DMS53 (cell line): ENCODE data around the gene DSN1.

Source experiments
- DNase-seq: peaks from one replicate; lab custom pipeline; 2025; lab: John Stamatoyannopoulos, UW

DSN1 gene

GRCh38 chr20:36754656-36755222, 18.8 kb downstream of the DSN1 start:
- peak; percentile 84 for DNase-seq

DNA sequence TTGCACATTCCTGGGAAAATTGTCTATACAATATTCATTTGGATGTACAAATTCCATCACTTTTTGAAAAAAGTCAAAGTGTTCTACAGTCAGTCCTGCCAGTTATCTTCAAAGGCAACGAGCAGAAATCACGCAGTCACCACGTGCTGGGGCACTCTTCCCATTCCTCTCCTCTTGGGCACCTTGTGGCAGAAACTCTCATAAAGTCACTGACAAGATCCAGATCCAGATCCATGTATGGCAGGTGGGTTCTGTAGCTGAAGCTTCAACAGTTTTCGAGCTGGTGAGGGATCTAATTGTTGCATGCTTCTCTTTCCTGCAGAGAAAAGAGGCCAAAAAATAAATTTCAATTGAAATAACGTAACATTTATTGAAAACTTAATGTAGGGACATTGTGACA, 21.0 kb downstream of the DSN1 start:
- no peak for DNase-seq

DNA sequence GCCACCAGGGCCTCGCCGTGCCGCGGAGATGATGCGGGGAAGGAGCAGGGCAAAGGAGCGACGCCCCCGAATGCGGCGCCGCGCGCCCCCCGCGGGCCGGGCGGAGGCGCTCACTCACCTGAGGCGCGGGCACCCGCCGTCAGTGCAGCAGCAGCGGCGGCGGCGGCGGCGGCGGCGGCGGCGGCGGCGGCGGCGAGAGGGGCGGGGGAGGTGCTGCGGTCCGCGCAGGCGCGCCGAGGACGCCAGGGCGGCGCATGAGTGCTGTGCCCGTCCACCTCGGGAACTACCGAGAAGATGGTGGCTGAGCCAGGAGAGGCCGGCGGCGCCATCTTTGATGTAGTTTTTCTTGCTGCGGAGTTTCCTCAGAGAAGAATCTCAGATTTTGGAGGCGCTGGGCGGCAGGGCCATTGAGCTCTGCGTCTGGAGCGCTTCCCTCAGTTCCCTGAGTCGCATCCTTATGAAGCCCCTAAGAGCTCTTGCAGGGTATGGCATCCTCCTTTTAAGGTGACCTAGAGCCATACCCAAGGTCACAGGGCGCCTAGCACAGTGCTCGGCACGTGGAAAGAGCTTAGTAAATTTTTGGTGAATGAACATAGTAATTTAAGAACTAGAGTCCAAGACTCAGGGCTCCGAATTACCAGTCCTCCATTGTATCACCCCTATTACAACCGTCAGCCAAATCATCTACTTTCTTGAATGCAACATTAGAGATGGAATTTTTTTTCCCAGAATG, 27.5 kb downstream of the DSN1 start, which contains the start of gene NDRG3:
Gene NDRG3, minus strand, starts transcription at position 164 of the 733 bp plus-strand sequence. CDS start 24,355 bp downstream, outside the sequence.
- peak; percentile 98 for DNase-seq

GRCh38 chr20:36745234-36745926, 28.2 kb downstream of the DSN1 start:
- DNase-seq: peak; percentile 73

- peak; percentile 57 for DNase-seq
Measured at GRCh38 chr20:36744764-36745191, 28.8 kb downstream of the DSN1 start.

- no peak for DNase-seq
Measured at GRCh38 chr20:36744243-36744642, 29.3 kb downstream of the DSN1 start.

- no peak for DNase-seq
Measured at GRCh38 chr20:36742558-36742957, 31.0 kb downstream of the DSN1 start.

- no peak for DNase-seq
Measured at GRCh38 chr20:36741072-36741471, 32.5 kb downstream of the DSN1 start.

- DNase-seq: no peak
Measured at GRCh38 chr20:36737183-36737499, 36.4 kb downstream of the DSN1 start.

DNA sequence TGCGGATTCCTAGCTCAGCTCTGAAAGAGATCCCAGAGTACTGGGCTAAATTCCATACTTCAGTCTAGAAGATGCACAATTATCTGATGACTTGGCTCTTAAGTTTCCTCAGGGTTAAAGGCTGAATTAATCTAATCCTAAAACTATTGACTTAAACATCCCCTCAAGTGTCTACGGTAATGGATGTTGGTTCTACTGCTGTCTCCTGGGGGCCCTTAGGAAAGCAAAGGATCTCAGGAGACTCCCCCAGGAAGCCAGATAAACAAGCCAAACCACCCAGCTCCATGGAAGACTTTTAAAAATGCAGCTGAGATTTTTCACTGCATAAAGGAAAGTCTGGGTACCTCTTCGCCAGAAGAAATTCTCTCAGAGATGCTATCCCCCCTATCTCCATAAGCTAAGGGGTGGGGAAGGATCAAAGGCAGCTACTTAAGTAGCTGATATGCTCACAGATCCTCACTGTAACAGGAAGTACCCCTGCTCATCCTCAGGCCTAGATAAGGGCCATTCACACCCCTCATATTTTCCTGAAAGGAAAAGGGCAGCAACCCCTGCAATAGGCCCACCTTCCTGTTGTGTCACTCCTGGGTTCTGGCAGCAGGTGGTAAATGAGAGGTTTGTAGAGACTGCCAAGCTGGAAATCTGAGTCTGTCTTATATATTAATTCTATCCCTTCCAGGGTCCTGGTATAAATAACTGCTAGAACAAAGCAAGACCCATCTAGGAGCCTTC, 36.9 kb downstream of the DSN1 start:
- no peak for DNase-seq

GRCh38 chr20:36732456-36732855, 41.1 kb downstream of the DSN1 start:
- DNase-seq: no peak

- peak; percentile 35 for DNase-seq
Measured at GRCh38 chr20:36728986-36729385, 44.6 kb downstream of the DSN1 start.

GRCh38 chr20:36726168-36726567, 47.4 kb downstream of the DSN1 start:
- no peak for DNase-seq

DNA sequence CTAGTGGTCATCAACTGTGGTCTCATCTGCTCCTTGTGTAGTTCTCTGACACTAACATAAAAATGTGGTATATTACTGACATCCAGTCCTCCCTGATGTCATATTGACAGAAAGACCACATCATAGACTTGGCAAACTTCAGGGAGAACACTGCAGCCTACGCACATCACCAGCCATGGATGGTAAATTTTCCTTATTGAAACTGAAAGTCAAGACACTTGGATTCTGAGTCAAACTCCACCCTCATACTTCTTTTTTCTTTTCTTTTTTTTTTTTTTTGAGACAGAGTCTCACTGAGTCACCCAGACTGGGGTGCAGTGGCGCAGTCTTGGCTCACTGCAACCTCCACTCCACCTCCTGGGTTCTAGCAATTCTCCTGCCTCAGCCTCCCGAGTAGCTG, 53.1 kb downstream of the DSN1 start:
- DNase-seq: no peak

DNA sequence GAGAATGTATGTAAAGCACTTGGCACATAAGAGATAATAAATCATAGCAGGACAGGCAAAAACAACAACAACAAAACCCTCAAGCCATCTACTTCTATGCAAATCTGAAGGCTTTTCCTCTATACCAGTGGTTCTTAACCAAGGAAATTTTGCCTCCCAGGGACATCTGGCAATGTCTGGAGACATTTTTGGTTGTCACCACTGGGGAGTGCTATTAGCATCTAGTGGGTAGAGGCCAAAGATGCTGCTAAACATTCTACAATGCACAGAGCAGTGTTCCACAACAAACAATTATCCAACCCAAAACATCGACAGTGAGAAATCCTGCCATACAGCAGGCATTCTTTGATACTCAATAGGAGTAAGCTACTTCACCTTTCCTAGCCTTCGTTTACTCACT, 55.9 kb downstream of the DSN1 start:
- peak; percentile 49 for DNase-seq

- no peak for DNase-seq
Measured at GRCh38 chr20:36717021-36717420, 56.5 kb downstream of the DSN1 start.

DNA sequence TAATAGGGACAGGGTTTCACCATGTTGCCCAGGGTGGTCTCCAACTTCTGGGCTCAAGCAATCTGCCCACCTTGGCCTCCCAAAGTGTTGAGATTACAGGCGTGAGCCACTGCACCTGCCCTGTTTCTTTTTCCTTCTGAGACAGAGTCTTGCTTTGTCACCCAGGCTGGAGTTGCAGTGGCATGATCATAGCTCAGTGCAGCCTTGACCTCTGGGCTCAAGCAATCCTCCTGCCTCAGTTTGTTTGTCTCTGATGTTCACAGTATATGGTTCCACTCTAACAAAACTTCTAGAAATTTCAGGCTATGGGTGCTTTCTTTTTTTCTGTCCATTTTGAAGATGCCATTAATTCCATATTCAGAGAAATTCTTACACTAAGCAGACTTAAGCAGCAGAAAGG, 60.8 kb downstream of the DSN1 start:
- no peak for DNase-seq

- no peak for DNase-seq
Measured at GRCh38 chr20:36709126-36709525, 64.4 kb downstream of the DSN1 start.

- DNase-seq: no peak
Measured at GRCh38 chr20:36703530-36703929, 70.0 kb downstream of the DSN1 start.
